OCI-M2 (cell line): Measurements from ENCODE around the gene TRIM10.
"Not testable (repeated sequence)": the region's sequence is repeated elsewhere in the genome, so short reads cannot be mapped to it uniquely, and the experiment has no call there.

Experiments
- DNase-seq: peaks from one replicate; lab custom pipeline; 2025; ENCODE audit not compliant: unreplicated experiment; lab: John Stamatoyannopoulos, UW

TRIM10 gene

DNA sequence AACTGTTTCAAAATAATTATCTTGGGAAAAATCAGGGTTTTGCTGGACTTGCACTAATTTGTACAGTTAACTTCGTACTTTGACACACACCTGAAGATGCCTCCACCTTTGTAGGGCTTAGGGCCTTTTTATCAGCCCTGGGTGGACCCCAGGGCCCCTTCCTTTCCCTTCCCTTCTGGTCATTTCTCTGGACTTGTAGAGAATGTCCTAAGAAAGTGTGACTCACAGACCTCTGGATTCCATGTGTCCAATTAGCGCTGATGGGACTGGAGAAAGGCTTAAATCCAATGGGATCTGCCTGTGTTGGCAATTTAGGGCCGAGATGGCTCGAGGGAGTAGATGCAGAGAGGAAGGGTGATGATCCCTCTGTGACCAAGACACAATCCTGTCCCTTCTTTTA is 11.7 kb upstream of the TRIM10 start:
- DNase-seq, result no peak

DNA sequence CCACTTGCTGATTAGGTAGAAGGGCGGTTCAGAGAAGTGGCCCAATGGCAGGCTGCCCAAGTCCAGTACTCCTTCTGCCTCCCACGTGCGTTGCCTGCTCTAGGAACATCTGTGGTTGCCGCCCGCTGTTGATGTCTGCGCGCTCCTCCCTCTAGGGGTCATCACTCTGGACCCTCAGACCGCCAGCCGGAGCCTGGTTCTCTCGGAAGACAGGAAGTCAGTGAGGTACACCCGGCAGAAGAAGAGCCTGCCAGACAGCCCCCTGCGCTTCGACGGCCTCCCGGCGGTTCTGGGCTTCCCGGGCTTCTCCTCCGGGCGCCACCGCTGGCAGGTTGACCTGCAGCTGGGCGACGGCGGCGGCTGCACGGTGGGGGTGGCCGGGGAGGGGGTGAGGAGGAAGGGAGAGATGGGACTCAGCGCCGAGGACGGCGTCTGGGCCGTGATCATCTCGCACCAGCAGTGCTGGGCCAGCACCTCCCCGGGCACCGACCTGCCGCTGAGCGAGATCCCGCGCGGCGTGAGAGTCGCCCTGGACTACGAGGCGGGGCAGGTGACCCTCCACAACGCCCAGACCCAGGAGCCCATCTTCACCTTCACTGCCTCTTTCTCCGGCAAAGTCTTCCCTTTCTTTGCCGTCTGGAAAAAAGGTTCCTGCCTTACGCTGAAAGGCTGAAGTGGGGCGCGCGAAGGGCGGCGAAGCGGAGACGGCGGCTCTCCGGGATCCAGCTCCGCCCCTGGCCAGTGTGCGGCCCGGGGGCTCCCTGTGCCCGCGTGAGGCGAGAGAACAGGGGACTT is 10.9 kb upstream of the TRIM10 start:
- DNase-seq, result no peak

GRCh38 chr6:30169658-30170614 is 8.9 kb upstream of the TRIM10 start:
- peak; percentile 71 for DNase-seq

DNA sequence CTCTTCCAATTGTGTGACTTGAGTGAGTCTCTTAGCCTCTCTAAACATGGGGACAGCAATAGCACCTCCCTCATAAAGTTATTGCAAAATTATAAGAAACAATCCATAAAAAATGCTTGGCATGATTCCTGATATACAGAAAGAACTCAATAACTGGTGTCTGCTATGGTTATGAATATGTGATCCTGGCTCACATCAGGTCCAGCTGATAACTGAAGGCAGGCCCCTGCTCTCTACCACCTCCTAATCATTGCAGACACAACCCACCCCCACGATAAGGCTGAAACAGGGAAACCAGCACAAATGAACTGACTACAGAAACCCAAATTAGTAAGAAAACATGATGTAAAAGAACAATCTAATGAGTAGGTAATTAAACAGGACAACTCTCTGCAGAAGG is 7.7 kb upstream of the TRIM10 start:
- no peak for DNase-seq

DNA sequence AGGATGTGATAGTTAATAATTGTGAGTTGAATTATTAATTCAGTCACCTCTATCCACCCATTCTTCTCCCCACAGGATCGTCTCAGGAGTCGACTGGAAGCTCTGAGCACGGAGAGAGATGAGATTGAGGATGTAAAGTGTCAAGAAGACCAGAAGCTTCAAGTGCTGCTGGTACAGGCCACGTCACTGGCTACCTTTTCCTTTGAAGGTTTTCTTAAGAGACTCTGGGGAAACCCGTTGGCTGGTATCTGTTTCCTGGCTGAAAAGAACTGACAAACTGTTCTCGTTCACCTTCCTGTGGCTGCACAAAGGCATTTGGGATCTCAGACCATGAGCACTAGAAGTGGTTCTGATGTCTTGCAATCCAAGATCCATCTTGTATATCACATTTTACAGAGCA is 6.1 kb upstream of the TRIM10 start:
- no peak for DNase-seq

DNA sequence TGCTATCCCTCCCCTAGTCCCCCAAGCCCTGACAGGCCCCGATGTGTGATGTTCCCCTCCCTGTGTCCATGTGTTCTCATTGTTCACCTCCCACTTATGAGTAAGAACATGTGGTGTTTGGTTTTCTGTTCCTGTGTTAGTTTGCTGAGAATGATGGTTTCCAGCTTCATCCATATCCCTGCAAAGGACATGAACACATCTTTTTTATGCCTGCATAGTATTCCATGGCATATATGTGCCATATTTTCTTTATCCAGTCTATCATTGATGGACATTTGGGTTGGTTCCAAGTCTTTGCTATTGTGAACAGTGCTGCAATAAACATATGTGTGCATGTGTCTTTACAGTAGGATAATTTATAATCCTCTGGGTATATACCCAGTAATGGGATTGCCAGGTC is 4.2 kb upstream of the TRIM10 start:
- DNase-seq, result not testable (repeated sequence)

GRCh38 chr6:30164714-30165113 is 3.7 kb upstream of the TRIM10 start:
- DNase-seq, result no peak

DNA sequence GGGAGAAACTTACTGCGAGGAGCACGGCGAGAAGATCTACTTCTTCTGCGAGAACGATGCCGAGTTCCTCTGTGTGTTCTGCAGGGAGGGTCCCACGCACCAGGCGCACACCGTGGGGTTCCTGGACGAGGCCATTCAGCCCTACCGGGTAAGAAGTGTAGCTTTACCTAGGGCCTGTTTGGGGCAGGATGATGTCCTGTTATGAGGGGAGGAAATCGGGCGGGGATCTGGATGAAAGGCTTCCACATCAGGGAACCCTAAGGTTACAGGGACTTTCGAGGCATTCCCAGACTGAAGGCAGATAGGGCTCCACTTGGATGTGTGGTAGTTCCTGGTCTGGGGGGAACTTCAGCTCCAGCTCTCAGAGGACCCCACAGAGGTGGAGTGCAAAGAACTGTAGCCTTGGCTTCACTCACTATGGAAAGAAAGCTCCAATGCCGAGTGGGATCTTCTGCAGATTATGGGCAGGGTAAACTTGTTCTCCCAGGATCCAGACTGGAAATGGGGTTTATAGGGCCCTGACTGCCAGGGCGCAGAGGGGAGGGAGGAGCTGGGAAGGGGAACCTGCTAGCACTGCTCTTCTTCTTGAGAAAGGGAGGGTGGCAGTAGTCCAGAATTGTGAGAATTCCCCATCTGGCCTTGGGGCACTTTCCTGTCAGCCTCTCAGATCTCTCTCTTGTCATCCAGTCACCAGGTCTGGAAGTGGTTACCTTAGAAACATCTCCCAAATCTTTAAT is 3.1 kb upstream of the TRIM10 start:
- DNase-seq, result no peak

DNA sequence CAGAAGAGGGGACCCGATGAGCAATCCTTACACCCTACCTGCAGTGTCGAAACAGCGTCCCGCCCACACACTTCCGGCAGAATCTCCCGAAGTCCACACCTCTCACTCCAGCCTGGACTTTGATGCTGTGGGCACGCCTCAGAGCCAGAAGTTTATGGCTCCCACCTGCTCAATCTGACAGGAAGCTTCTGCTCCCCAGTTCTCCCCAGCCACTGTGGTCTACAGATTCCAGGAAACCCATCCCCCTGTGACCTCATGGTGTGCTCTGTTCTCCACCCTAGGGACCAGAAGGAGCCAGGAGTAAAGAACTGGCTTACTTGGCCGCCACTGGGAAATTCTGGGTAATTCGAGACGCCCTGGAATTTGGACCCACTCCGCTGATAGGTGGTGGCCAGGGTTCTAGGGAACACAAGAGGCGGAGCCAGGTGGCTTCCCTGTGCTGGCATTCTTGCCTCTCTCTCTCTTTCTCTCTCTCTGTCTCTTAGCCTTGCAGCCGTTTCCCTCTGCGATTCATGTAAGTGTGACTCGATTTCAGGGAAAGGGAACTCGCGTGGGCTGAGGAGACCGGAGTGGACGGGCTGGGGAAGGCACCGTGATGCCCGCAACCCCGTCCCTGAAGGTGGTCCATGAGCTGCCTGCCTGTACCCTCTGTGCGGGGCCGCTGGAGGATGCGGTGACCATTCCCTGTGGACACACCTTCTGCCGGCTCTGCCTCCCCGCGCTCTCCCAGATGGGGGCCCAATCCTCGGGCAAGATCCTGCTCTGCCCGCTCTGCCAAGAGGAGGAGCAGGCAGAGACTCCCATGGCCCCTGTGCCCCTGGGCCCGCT is 2.3 kb upstream of the TRIM10 start, which contains the start of gene TRIM15:
Gene TRIM15, plus strand, starts transcription at position 457 of the 828 bp plus-strand sequence. Its CDS starts 139 bp downstream, at position 596.
- DNase-seq, result no peak

DNA sequence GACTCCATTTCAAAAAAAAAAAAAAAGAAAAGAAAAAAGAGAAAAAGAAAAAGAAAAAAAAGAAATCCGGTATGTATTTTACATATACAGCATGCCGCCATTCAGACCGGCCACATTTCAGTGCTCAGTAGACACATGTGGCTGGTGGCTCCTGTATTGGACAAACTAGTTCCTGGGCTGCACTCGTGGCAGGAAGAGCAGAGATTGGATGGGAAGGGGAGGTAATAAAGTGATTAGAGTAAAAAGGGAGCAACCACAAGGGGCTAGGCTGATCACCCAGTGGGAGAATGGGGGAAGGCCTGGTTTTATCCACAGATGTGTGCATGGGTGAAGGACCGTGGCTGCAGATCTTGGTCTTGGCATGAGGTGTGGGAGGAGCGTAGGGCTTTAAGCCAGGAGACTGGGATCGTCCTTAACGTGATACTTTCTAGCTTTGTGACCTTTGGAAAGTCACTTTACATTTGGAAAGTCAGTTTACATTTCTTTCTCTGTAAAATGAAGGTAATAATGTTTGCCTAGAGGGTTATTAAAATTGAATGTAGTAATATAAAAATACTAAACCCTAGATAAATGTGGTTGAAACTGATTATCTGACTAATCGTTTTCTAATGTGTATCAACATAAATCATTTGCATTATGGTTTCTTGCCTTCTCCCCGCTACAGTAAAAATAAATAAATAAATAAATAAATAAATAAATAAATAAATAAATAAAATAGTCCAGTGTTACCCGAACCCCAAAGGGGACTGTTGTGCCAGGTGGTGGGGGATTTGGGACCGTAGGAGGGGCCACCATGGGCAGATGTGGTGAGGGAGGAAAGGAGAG is 1.5 kb upstream of the TRIM10 start:
- DNase-seq, result no peak

DNA sequence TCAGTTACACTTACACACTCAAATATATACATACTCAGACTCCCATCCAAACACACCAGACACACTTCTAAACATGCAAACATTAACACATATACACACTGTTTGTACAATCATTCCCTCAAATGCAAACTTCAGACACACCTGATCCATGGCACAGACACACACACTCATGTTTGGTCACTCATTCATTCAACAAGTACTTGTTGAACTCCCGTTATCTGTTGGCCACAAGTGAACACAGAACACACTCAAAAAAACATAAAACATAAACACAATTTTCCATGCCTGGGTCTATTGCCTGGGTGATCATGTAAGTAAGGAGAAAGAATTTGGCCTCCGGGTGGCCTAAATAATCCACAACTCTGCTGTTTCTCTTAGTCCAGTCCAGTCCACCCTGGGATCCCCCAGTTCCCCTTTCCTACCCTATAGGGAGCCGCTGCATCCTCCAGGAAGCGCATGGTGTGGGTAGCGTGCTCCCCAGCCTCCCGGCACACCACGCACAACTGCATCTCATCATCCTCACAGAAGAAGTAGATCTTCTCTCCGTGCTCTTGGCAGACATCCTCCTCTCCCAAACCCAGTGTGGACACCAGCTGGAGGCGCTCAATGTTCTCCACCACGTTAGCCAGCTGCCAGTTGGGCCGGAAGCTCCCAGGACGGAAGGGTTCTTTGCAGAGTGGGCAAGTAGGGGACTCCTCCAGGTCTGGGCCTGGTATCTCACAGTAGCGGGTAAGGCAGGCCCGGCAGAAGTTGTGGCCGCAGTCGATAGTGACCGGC is 815 bp downstream of the TRIM10 start:
- DNase-seq, result no peak

GRCh38 chr6:30158475-30159040 is 2.5 kb downstream of the TRIM10 start:
- no peak for DNase-seq

- DNase-seq, result no peak
These were observed 3.0 kb downstream of the TRIM10 start for GRCh38 chr6:30157999-30158398.

- no peak for DNase-seq
These were observed 3.4 kb downstream of the TRIM10 start for GRCh38 chr6:30157581-30157980.

DNA sequence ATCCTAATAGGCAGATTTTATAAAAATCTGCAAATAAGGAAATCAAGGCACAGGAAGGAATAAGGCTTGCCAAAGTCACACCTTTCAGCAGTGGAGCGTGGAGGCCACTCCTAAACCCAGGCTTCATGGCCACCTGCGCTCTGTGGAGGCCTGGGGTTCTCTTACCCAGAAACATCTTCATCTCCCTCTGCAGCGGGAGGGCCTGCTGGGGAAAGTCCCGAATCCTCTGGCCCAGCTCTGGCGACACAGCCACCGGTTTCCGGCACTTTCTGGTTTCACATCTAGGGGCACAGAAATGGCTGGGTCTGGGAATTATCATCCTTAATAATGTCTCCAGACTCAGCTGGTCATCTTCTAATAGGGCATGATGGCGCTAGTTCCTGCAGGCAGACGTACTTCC is 4.2 kb downstream of the TRIM10 start:
- no peak for DNase-seq

- no peak for DNase-seq
These were observed 4.8 kb downstream of the TRIM10 start for GRCh38 chr6:30156262-30156599.

DNA sequence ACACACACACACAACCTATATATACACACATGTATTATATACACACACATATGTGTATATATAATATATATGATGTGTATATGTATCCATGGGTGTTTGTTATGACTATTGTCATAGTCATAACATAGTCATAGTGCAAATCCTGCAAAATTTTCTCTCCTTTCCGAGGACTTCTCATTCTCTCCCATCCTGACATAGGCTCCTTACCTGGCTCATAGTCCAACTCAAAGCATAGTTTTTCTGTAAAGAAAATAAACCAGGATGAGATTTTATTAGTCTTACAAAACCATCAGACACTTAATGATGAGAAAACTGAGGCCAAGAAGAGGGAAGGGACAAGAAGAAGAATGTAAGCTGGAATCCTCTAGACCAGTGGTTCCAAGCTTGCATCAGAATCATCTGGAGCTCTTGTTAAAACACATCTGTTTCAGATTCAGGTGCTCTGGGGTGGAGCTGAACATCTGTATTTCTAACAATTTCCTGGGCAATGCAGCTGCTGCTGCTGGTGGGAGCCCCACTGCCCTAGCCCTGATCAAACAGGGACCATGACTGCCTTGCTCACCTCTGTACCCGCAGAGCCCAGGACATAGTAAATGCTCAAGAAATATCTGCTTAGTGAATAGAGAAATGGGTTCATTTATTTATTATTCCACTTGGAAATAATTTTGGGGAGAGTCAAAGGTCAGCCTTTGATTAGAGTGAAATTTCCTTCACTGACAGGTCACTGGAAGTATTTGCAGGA is 5.3 kb downstream of the TRIM10 start:
- DNase-seq, result no peak
